ENCODE results near the gene CASP12.

DNA sequence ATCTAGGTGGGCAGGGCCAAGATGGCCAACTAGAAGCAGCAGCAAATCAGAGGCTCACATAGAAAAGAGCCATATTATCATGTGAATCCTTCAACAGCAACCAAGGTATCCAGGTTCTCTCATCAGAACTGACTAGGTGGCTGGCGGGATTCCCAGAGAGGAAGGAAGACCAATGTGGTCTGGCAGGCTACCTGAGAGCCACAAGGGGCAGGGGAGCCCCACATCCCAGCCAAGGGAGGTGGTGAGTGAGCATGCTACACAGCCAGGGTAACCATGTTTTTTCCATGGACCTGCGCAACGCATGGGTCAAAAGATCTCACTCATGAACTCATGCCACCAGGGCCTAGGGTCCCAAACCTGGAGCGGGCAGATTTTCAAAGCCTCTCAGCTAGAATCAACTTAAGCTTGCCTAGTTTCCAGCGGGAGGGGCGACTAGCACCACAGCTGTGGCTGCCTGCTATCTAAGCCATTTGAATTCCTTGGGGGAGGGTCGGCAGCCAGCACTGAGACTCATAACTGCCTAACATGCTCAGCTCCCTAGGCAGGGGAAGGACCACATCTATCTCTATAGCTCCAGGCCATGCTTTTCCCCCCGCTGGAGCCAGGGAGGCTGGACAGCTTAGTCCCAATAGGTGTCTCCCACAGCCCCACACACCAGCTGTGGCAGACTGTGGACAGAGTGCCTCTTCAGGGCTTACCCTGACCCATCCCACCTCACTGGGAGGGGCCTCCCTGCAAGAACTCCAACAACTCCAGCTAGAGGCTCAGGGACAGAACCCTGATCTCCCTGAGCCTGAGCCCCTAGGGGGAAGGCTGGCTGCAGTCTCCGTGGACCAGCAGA is 28.7 kb upstream of the CASP12 start:
- TF ChIP-seq POLR2A (IDR thresholded peaks at IDR 0.05; ENCODE audit: low read depth, low read length) (no peak), POLR2AphosphoS5 (IDR thresholded peaks at IDR 0.05; ENCODE audit: low read depth, low read length) (no peak), TAF1 (IDR thresholded peaks at IDR 0.05; ENCODE audit: borderline replicate concordance, low read depth, low read length) (no peak)

All from GM12892 (cell line).